ENCODE data around the gene DOCK1. TPM values are rescaled to one million over a fixed set of nuclear protein-coding genes. Genes with fewer than 3 reads are reported as not detected.

The DOCK1 gene
- total and polyA plus RNA-seq, 2 donors, result 33.3 to 132 TPM

- Histone ChIP-seq H3K36me3 (ENCODE audit: insufficient read depth) (no peaks in the 10 kb centered on the region), H3K27ac (ENCODE audit: low read depth) (no peak overlapping the region), H3K4me1 (ENCODE audit: insufficient read depth) (no peaks in the 10 kb centered on the region), H3K4me3 (ENCODE audit: low read depth, low read length) (no peak overlapping the region)
- 86% methylated on average over 4 of the region's 4 CpGs for WGBS
- DNase-seq (ENCODE audit: extremely low spot score), result no peak
Observed at GRCh38 chr10:127351542-127351941, 446.3 kb downstream of the DOCK1 start.

GRCh38 chr10:127353544-127353943 lies 448.3 kb downstream of the DOCK1 start:
- no peak overlapping the region for H3K4me3 ChIP-seq (ENCODE audit: low read depth, low read length)
- WGBS, result 90% methylated on average over 13 of the region's 13 CpGs
- no peaks in the 10 kb centered on the region for H3K36me3 ChIP-seq (ENCODE audit: insufficient read depth)
- no peaks in the 10 kb centered on the region for H3K4me1 ChIP-seq (ENCODE audit: insufficient read depth)
- DNase-seq (ENCODE audit: extremely low spot score), result no peak
- no peak overlapping the region for H3K27ac ChIP-seq (ENCODE audit: low read depth)

- no peaks in the 10 kb centered on the region for H3K36me3 ChIP-seq (ENCODE audit: insufficient read depth)
- H3K27ac ChIP-seq (ENCODE audit: low read depth), result no peak overlapping the region
- H3K4me1 ChIP-seq (ENCODE audit: insufficient read depth), result no peaks in the 10 kb centered on the region
- no peak for DNase-seq (ENCODE audit: extremely low spot score)
- H3K4me3 ChIP-seq (ENCODE audit: low read depth, low read length), result no peak overlapping the region
- 70% methylated on average over 7 of the region's 7 CpGs for WGBS
Observed at GRCh38 chr10:127354255-127354654, 449.0 kb downstream of the DOCK1 start.

- Histone ChIP-seq H3K36me3 (ENCODE audit: insufficient read depth) (no peaks in the 10 kb centered on the region), H3K4me1 (ENCODE audit: insufficient read depth) (no peaks in the 10 kb centered on the region), H3K27ac (ENCODE audit: low read depth) (no peak overlapping the region), H3K4me3 (ENCODE audit: low read depth, low read length) (no peak overlapping the region)
- no peak for DNase-seq (ENCODE audit: extremely low spot score)
- 78% methylated on average over 1 of the region's 1 CpG for WGBS
Observed at GRCh38 chr10:127354992-127355391, 449.8 kb downstream of the DOCK1 start.

- Histone ChIP-seq H3K27ac (ENCODE audit: low read depth) (no peak overlapping the region), H3K4me3 (ENCODE audit: low read depth, low read length) (no peak overlapping the region), H3K36me3 (ENCODE audit: insufficient read depth) (no peaks in the 10 kb centered on the region), H3K4me1 (ENCODE audit: insufficient read depth) (no peaks in the 10 kb centered on the region)
- 79% methylated on average over 6 of the region's 6 CpGs for WGBS
- no peak for DNase-seq (ENCODE audit: extremely low spot score)
Observed at GRCh38 chr10:127356360-127356759, 451.1 kb downstream of the DOCK1 start.

- Histone ChIP-seq H3K4me1 (ENCODE audit: insufficient read depth) (no peaks in the 10 kb centered on the region), H3K4me3 (ENCODE audit: low read depth, low read length) (no peak overlapping the region), H3K36me3 (ENCODE audit: insufficient read depth) (no peaks in the 10 kb centered on the region), H3K27ac (ENCODE audit: low read depth) (no peak overlapping the region)
- no peak for DNase-seq (ENCODE audit: extremely low spot score)
- WGBS, result 96% methylated on average over 6 of the region's 6 CpGs
Observed at GRCh38 chr10:127357265-127357664, 452.0 kb downstream of the DOCK1 start.

GRCh38 chr10:127358337-127358736 lies 453.1 kb downstream of the DOCK1 start:
- Histone ChIP-seq H3K27ac (ENCODE audit: low read depth) (no peak overlapping the region), H3K4me1 (ENCODE audit: insufficient read depth) (no peaks in the 10 kb centered on the region), H3K36me3 (ENCODE audit: insufficient read depth) (no peaks in the 10 kb centered on the region), H3K4me3 (ENCODE audit: low read depth, low read length) (no peak overlapping the region)
- WGBS, result 86% methylated on average over 9 of the region's 9 CpGs
- DNase-seq (ENCODE audit: extremely low spot score), result no peak

- no peak for DNase-seq (ENCODE audit: extremely low spot score)
- WGBS, result 91% methylated on average over 11 of the region's 11 CpGs
- Histone ChIP-seq H3K4me3 (ENCODE audit: low read depth, low read length) (no peak overlapping the region), H3K36me3 (ENCODE audit: insufficient read depth) (no peaks in the 10 kb centered on the region), H3K4me1 (ENCODE audit: insufficient read depth) (no peaks in the 10 kb centered on the region), H3K27ac (ENCODE audit: low read depth) (no peak overlapping the region)
Observed at GRCh38 chr10:127364034-127364433, 458.8 kb downstream of the DOCK1 start.

- WGBS, result 92% methylated on average over 5 of the region's 5 CpGs
- Histone ChIP-seq H3K4me3 (ENCODE audit: low read depth, low read length) (no peak overlapping the region), H3K4me1 (ENCODE audit: insufficient read depth) (no peaks in the 10 kb centered on the region), H3K36me3 (ENCODE audit: insufficient read depth) (no peaks in the 10 kb centered on the region), H3K27ac (ENCODE audit: low read depth) (no peak overlapping the region)
- DNase-seq (ENCODE audit: extremely low spot score), result no peak
Observed at GRCh38 chr10:127368101-127368500, 462.9 kb downstream of the DOCK1 start.

GRCh38 chr10:127368929-127369328 lies 463.7 kb downstream of the DOCK1 start:
- DNase-seq (ENCODE audit: extremely low spot score), result no peak
- no peaks in the 10 kb centered on the region for H3K4me1 ChIP-seq (ENCODE audit: insufficient read depth)
- WGBS, result 91% methylated on average over 4 of the region's 4 CpGs
- no peak overlapping the region for H3K4me3 ChIP-seq (ENCODE audit: low read depth, low read length)
- H3K27ac ChIP-seq (ENCODE audit: low read depth), result no peak overlapping the region
- H3K36me3 ChIP-seq (ENCODE audit: insufficient read depth), result no peaks in the 10 kb centered on the region

GRCh38 chr10:127370601-127371000 lies 465.4 kb downstream of the DOCK1 start:
- no peak overlapping the region for H3K27ac ChIP-seq (ENCODE audit: low read depth)
- no peak for DNase-seq (ENCODE audit: extremely low spot score)
- 95% methylated on average over 7 of the region's 7 CpGs for WGBS
- H3K36me3 ChIP-seq (ENCODE audit: insufficient read depth), result peaks cover 3% of the 10 kb centered on the region
- H3K4me3 ChIP-seq (ENCODE audit: low read depth, low read length), result no peak overlapping the region
- H3K4me1 ChIP-seq (ENCODE audit: insufficient read depth), result no peaks in the 10 kb centered on the region

GRCh38 chr10:127372361-127372760 lies 467.1 kb downstream of the DOCK1 start:
- no peak for DNase-seq (ENCODE audit: extremely low spot score)
- peaks cover 3% of the 10 kb centered on the region for H3K36me3 ChIP-seq (ENCODE audit: insufficient read depth)
- H3K4me1 ChIP-seq (ENCODE audit: insufficient read depth), result no peaks in the 10 kb centered on the region
- no peak overlapping the region for H3K27ac ChIP-seq (ENCODE audit: low read depth)
- no peak overlapping the region for H3K4me3 ChIP-seq (ENCODE audit: low read depth, low read length)
- 48% methylated on average over 3 of the region's 3 CpGs for WGBS

GRCh38 chr10:127374074-127374680 lies 468.9 kb downstream of the DOCK1 start:
- 95% methylated on average over 20 of the region's 20 CpGs for WGBS
- Histone ChIP-seq H3K27ac (ENCODE audit: low read depth) (no peak overlapping the region), H3K36me3 (ENCODE audit: insufficient read depth) (peaks cover 3% of the 10 kb centered on the region), H3K4me3 (ENCODE audit: low read depth, low read length) (no peak overlapping the region), H3K4me1 (ENCODE audit: insufficient read depth) (no peaks in the 10 kb centered on the region)
- no peak for DNase-seq (ENCODE audit: extremely low spot score)

- Histone ChIP-seq H3K4me3 (ENCODE audit: low read depth, low read length) (no peak overlapping the region), H3K27ac (ENCODE audit: low read depth) (no peak overlapping the region), H3K36me3 (ENCODE audit: insufficient read depth) (peaks cover 3% of the 10 kb centered on the region), H3K4me1 (ENCODE audit: insufficient read depth) (no peaks in the 10 kb centered on the region)
- no peak for DNase-seq (ENCODE audit: extremely low spot score)
- WGBS, result 87% methylated on average over 5 of the region's 5 CpGs
Observed at GRCh38 chr10:127374901-127375300, 469.7 kb downstream of the DOCK1 start.

- no peak overlapping the region for H3K4me3 ChIP-seq (ENCODE audit: low read depth, low read length)
- WGBS, result 54% methylated on average over 3 of the region's 3 CpGs
- H3K4me1 ChIP-seq (ENCODE audit: insufficient read depth), result no peaks in the 10 kb centered on the region
- H3K27ac ChIP-seq (ENCODE audit: low read depth), result no peak overlapping the region
- no peak for DNase-seq (ENCODE audit: extremely low spot score)
- peaks cover 3% of the 10 kb centered on the region for H3K36me3 ChIP-seq (ENCODE audit: insufficient read depth)
Observed at GRCh38 chr10:127375461-127375860, 470.2 kb downstream of the DOCK1 start.
